GM19467 (cell line): Measurements from ENCODE around the gene PSG1.
"Not testable (repeated sequence)": the region's sequence is repeated elsewhere in the genome, so short reads cannot be mapped to it uniquely, and the experiment has no call there.

Experiments
- ATAC-seq: cut with Tn5 transposase; IDR thresholded peaks from one replicate; pipeline ENCODE4 v1.9.1; 2021; ENCODE audit warnings: mild to moderate bottlenecking, moderate library complexity; ENCODE audit not compliant: unreplicated experiment

The PSG1 gene

GRCh38 chr19:42831221-42832019 is 48.1 kb downstream of the PSG1 start:
- no peak for ATAC-seq

- not testable (repeated sequence) for ATAC-seq
Observed at GRCh38 chr19:42821306-42821977, 58.1 kb downstream of the PSG1 start.

- ATAC-seq = not testable (repeated sequence)
Observed at GRCh38 chr19:42819960-42820650, 59.4 kb downstream of the PSG1 start.

DNA sequence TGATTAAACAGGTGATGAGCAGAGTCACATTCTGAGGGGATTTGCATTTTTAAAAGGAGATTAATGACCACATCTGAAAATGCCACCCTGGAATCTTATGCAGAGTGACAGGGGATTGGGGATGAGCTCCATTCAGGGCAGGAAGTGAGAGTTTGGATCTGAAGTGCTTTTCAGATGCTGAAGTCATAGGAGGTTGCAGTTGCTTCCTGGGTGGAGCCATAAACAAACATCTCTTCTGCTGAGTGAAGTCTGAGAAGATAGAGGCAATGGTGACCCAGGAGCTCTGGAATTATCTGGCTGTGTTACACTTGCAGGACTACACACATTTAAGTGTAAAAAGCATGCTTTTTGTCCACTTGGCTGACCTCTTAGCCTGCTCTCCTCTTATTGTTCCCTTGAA is 62.6 kb downstream of the PSG1 start:
- no peak for ATAC-seq
